Choroid plexus epithelial cell (primary cell): ENCODE results near the gene MCCD1.

Experiments
- DNase-seq: peaks from one replicate; pipeline ENCODE4 v3.0.0-alpha.2; 2010; ENCODE audit warnings: low read depth
- H3K4me3 ChIP-seq: 2 replicates; pipeline ENCODE4 v1.5.1; 2011; ENCODE audit warnings: low read depth, mild to moderate bottlenecking, control low read depth, low read length, moderate library complexity
- TF ChIP-seq, protein P1 (sequence below): conservative IDR thresholded peaks from 2 replicates; pipeline ENCODE4 v1.5.1; 2011; ENCODE audit warnings: low read depth, mild to moderate bottlenecking, control low read depth, inconsistent platforms, low read length, moderate library complexity

MCCD1 gene

DNA sequence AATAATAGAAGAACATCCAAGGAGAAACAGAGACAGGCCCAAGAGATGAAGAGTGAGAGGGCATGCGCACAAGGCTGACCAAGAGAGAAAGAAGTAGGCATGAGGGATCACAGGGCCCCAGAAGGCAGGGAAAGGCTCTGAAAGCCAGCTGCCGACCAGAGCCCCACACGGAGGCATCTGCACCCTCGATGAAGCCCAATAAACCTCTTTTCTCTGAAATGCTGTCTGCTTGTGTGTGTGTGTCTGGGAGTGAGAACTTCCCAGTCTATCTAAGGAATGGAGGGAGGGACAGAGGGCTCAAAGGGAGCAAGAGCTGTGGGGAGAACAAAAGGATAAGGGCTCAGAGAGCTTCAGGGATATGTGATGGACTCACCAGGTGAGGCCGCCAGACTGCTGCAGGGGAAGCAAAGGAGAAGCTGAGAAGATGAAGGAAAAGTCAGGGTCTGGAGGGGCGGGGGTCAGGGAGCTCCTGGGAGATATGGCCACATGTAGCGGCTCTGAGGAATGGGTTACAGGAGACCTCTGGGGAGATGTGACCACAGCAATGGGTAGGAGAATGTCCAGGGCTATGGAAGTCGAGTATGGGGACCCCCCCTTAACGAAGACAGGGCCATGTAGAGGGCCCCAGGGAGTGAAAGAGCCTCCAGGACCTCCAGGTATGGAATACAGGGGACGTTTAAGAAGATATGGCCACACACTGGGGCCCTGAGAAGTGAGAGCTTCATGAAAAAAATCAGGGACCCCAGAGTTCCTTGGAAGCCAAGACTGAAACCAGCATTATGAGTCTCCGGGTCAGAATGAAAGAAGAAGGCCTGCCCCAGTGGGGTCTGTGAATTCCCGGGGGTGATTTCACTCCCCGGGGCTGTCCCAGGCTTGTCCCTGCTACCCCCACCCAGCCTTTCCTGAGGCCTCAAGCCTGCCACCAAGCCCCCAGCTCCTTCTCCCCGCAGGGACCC is 45.6 kb downstream of the MCCD1 start:
- no peak for DNase-seq
- TF ChIP-seq, protein P1, sequence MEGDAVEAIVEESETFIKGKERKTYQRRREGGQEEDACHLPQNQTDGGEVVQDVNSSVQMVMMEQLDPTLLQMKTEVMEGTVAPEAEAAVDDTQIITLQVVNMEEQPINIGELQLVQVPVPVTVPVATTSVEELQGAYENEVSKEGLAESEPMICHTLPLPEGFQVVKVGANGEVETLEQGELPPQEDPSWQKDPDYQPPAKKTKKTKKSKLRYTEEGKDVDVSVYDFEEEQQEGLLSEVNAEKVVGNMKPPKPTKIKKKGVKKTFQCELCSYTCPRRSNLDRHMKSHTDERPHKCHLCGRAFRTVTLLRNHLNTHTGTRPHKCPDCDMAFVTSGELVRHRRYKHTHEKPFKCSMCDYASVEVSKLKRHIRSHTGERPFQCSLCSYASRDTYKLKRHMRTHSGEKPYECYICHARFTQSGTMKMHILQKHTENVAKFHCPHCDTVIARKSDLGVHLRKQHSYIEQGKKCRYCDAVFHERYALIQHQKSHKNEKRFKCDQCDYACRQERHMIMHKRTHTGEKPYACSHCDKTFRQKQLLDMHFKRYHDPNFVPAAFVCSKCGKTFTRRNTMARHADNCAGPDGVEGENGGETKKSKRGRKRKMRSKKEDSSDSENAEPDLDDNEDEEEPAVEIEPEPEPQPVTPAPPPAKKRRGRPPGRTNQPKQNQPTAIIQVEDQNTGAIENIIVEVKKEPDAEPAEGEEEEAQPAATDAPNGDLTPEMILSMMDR, result no peak
- no peak overlapping the region for H3K4me3 ChIP-seq

DNA sequence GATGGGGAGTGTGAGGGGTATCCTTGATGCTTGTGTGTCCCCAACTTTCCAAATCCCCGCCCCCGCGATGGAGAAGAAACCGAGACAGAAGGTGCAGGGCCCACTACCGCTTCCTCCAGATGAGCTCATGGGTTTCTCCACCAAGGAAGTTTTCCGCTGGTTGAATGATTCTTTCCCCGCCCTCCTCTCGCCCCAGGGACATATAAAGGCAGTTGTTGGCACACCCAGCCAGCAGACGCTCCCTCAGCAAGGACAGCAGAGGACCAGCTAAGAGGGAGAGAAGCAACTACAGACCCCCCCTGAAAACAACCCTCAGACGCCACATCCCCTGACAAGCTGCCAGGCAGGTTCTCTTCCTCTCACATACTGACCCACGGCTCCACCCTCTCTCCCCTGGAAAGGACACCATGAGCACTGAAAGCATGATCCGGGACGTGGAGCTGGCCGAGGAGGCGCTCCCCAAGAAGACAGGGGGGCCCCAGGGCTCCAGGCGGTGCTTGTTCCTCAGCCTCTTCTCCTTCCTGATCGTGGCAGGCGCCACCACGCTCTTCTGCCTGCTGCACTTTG is 46.7 kb downstream of the MCCD1 start, which contains the start of gene TNF:
TNF (plus strand) TSS at position 231 of the 567 bp plus-strand sequence; CDS start at position 408, 177 bp downstream.
- H3K4me3 ChIP-seq, result no peak within 1 kb of the TSS
- TF ChIP-seq, protein P1, result no peak
- DNase-seq, result no peak

DNA sequence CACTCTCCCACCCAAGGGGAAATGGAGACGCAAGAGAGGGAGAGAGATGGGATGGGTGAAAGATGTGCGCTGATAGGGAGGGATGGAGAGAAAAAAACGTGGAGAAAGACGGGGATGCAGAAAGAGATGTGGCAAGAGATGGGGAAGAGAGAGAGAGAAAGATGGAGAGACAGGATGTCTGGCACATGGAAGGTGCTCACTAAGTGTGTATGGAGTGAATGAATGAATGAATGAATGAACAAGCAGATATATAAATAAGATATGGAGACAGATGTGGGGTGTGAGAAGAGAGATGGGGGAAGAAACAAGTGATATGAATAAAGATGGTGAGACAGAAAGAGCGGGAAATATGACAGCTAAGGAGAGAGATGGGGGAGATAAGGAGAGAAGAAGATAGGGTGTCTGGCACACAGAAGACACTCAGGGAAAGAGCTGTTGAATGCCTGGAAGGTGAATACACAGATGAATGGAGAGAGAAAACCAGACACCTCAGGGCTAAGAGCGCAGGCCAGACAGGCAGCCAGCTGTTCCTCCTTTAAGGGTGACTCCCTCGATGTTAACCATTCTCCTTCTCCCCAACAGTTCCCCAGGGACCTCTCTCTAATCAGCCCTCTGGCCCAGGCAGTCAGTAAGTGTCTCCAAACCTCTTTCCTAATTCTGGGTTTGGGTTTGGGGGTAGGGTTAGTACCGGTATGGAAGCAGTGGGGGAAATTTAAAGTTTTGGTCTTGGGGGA is 47.4 kb downstream of the MCCD1 start:
- TF ChIP-seq, protein P1, result no peak
- no peak overlapping the region for H3K4me3 ChIP-seq
- no peak for DNase-seq

GRCh38 chr6:31576897-31577578 is 48.3 kb downstream of the MCCD1 start:
- no peak overlapping the region for H3K4me3 ChIP-seq
- DNase-seq, result no peak
- TF ChIP-seq, protein P1, result no peak

DNA sequence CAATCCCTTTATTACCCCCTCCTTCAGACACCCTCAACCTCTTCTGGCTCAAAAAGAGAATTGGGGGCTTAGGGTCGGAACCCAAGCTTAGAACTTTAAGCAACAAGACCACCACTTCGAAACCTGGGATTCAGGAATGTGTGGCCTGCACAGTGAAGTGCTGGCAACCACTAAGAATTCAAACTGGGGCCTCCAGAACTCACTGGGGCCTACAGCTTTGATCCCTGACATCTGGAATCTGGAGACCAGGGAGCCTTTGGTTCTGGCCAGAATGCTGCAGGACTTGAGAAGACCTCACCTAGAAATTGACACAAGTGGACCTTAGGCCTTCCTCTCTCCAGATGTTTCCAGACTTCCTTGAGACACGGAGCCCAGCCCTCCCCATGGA is 48.8 kb downstream of the MCCD1 start:
- TF ChIP-seq, protein P1, result no peak
- DNase-seq, result no peak
- no peak overlapping the region for H3K4me3 ChIP-seq
